GM23338 (cell line): ENCODE data around the gene PRKCQ. TPM values are rescaled to one million over a fixed set of nuclear protein-coding genes. Genes with fewer than 3 reads are reported as not detected.

Experiments
- ATAC-seq: fragments of 200-7000 bp; cut with Tn5 transposase; 3 replicates; pipeline ENCODE4 v1.9.1; 2020
- DNase-seq: peaks from one replicate; pipeline ENCODE4 v3.0.0-alpha.2; 2015; ENCODE audit warnings: low spot score
- H2AFZ ChIP-seq: fragments of 200-600 bp; sonication (generic); 2 replicates; pipeline ENCODE4 v1.8.0; 2016; ENCODE audit warnings: antibody characterized with exemption, mild to moderate bottlenecking, moderate library complexity
- H3F3A ChIP-seq: fragments of 200-600 bp; sonication (generic); replicated peaks from 2 replicates; pipeline ENCODE4 v1.8.0; 2017; ENCODE audit warnings: antibody characterized with exemption, mixed run types, low read depth
- H3K27ac ChIP-seq: fragments of 200-600 bp; sonication (generic); 2 replicates; pipeline ENCODE4 v1.6.1; 2016; ENCODE audit warnings: low read depth
- H3K27me3 ChIP-seq: fragments of 200-600 bp; sonication (generic); 2 replicates; pipeline ENCODE4 v1.8.0; 2016; ENCODE audit warnings: mild to moderate bottlenecking, mixed run types, moderate library complexity; ENCODE audit not compliant: insufficient read depth
- H3K36me3 ChIP-seq: fragments of 200-600 bp; sonication (generic); 2 replicates; pipeline ENCODE4 v1.8.0; 2016; ENCODE audit warnings: mild to moderate bottlenecking; ENCODE audit not compliant: insufficient read depth
- H3K4me1 ChIP-seq: fragments of 200-600 bp; sonication (generic); 2 replicates; pipeline ENCODE4 v1.8.0; 2016; ENCODE audit warnings: mild to moderate bottlenecking, moderate library complexity; ENCODE audit not compliant: insufficient read depth
- H3K4me2 ChIP-seq: fragments of 200-600 bp; sonication (generic); 2 replicates; pipeline ENCODE4 v1.7.1; 2017; ENCODE audit warnings: mixed run types
- H3K4me3 ChIP-seq: fragments of 200-600 bp; sonication (generic); 2 replicates; pipeline ENCODE4 v1.6.1; 2016; ENCODE audit warnings: mixed run types
- H3K79me2 ChIP-seq: fragments of 200-600 bp; sonication (generic); replicated peaks from 2 replicates; pipeline ENCODE4 v1.8.0; 2017; ENCODE audit warnings: mild to moderate bottlenecking; ENCODE audit not compliant: insufficient read depth
- H3K9me2 ChIP-seq: fragments of 200-600 bp; sonication (generic); 2 replicates; pipeline ENCODE4 v1.8.0; 2017; ENCODE audit not compliant: insufficient read depth
- H4K20me1 ChIP-seq: fragments of 200-600 bp; sonication (generic); replicated peaks from 2 replicates; pipeline ENCODE4 v1.8.0; 2017; ENCODE audit warnings: mild to moderate bottlenecking; ENCODE audit not compliant: insufficient read depth
- H3K27ac Mint-ChIP-seq: 2 replicates; pipeline ENCODE4 v1.8.0; 2020; ENCODE audit warnings: inconsistent platforms, mild to moderate bottlenecking, moderate library complexity, mixed read lengths
- H3K27me3 Mint-ChIP-seq: 3 replicates; pipeline ENCODE4 v1.8.0; 2022; ENCODE audit warnings: low read depth, mild to moderate bottlenecking, moderate library complexity, mixed read lengths, inconsistent platforms; ENCODE audit not compliant: insufficient read depth, poor library complexity
- H3K36me3 Mint-ChIP-seq: 3 replicates; pipeline ENCODE4 v1.8.0; 2021; ENCODE audit warnings: low read depth, mild to moderate bottlenecking, inconsistent platforms, moderate library complexity, mixed read lengths
- H3K4me1 Mint-ChIP-seq: 3 replicates; pipeline ENCODE4 v1.8.0; 2020; ENCODE audit warnings: mild to moderate bottlenecking, inconsistent platforms, mixed read lengths
- H3K4me3 Mint-ChIP-seq: 3 replicates; pipeline ENCODE4 v1.8.0; 2021; ENCODE audit warnings: moderate library complexity, mild to moderate bottlenecking, inconsistent platforms, mixed read lengths
- H3K9me3 Mint-ChIP-seq: 3 replicates; pipeline ENCODE4 v1.8.0; 2020; ENCODE audit warnings: moderate library complexity, mild to moderate bottlenecking, inconsistent platforms, mixed read lengths
- CREB1 ChIP-seq: fragments of 250-450 bp; sonication (Bioruptor Pico); IDR thresholded peaks from 2 replicates; pipeline ENCODE4 v1.5.0; 2020; ENCODE audit warnings: low read depth, mild to moderate bottlenecking, moderate library complexity
- EZH2 ChIP-seq: fragments of 200-600 bp; sonication (generic); IDR thresholded peaks from one replicate; pipeline ENCODE4 v1.8.0; 2017; ENCODE audit warnings: antibody characterized with exemption, mild to moderate bottlenecking, low read depth; ENCODE audit not compliant: unreplicated experiment
- EZH2phosphoT487 ChIP-seq: fragments of 200-600 bp; sonication (generic); IDR thresholded peaks from one replicate; pipeline ENCODE4 v1.8.1; 2018; ENCODE audit warnings: antibody characterized with exemption; ENCODE audit not compliant: unreplicated experiment
- JUNB ChIP-seq: IDR thresholded peaks from one replicate; pipeline ENCODE4 v1.6.1; 2016; ENCODE audit warnings: antibody characterized with exemption; ENCODE audit not compliant: unreplicated experiment
- NANOG ChIP-seq: IDR thresholded peaks from 2 replicates; pipeline ENCODE4 v1.6.1; 2016; ENCODE audit warnings: antibody characterized with exemption, borderline replicate concordance
- POLR2AphosphoS5 ChIP-seq: IDR thresholded peaks from 2 replicates; pipeline ENCODE4 v1.6.1; 2016; ENCODE audit warnings: antibody characterized with exemption, low read depth
- STAT1 ChIP-seq: IDR thresholded peaks from one replicate; pipeline ENCODE4 v1.6.1; 2016; ENCODE audit warnings: antibody characterized with exemption; ENCODE audit not compliant: unreplicated experiment
- ZNF114 ChIP-seq: fragments of 250-450 bp; sonication (Bioruptor Pico); IDR thresholded peaks from 2 replicates; pipeline ENCODE4 v1.5.0; 2020; ENCODE audit warnings: mild to moderate bottlenecking, moderate library complexity
- ZNF331 ChIP-seq: fragments of 250-450 bp; sonication (Bioruptor Pico); IDR thresholded peaks from 2 replicates; pipeline ENCODE4 v1.5.0; 2020; ENCODE audit warnings: low read depth, mild to moderate bottlenecking, moderate library complexity
- polyA plus RNA-seq: library from polyadenylated mRNA; unstranded; fragments of >200 nt; fragmentation: Nextera tagmentation; extraction: Ambion mirVana; gene quantifications from 2 replicates; pipeline ENCODE4 v1.2.1, GENCODE V29; 2016
- total RNA-seq: library from RNA; depleted of rRNA; stranded (reverse); fragments of >200 nt; shearing (Covaris generic); gene quantifications from 2 replicates; pipeline ENCODE4 v1.2.3, GENCODE V29; 2014
- TF ChIP-seq, protein P1 (sequence below): IDR thresholded peaks from one replicate; pipeline ENCODE4 v1.6.1; 2018; ENCODE audit warnings: antibody characterized with exemption; ENCODE audit not compliant: unreplicated experiment
- TF ChIP-seq, protein P2 (sequence below): fragments of 250-450 bp; sonication (Bioruptor Pico); IDR thresholded peaks from 2 replicates; pipeline ENCODE4 v1.5.0; 2020; ENCODE audit warnings: mild to moderate bottlenecking, moderate library complexity
- TF ChIP-seq, protein P3 (sequence below), 2 experiments: fragments of 200-600 bp in 1 of 2; sonication (generic) in 1 of 2; conservative IDR thresholded peaks; 2 replicates each; pipeline versions ENCODE4 v1.5.1 to v1.6.1; 2016 to 2017; ENCODE audit warnings: antibody characterized with exemption in 2 of 2, low read depth in 2 of 2, mild to moderate bottlenecking in 2 of 2, moderate library complexity in 1 of 2
- TF ChIP-seq, protein P4 (sequence below): IDR thresholded peaks from 2 replicates; pipeline ENCODE4 v1.6.1; 2016; ENCODE audit warnings: antibody characterized with exemption

The PRKCQ gene
- total and polyA plus RNA-seq, 2 experiments from 2014 or later = 12.6 to 28.5 TPM

DNA sequence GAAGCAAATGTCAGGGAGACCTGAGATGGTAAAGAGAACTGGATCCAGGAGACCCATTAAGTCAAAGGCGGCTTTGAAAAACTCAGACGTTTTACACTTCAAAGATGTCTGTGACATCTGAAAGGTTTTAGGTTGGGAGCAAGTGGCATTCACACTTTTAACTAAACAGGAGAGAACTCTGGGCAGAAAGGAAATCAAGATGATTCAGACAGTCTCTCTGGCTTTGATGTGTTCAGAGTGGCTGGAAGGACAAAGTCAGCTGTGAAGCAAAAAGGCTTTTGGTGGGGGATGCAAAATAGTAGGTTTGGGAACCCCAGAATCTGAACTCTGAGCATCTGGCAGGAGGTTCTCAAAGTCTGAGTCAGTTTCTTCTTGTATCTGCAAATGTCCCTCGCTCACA is 66.6 kb downstream of the PRKCQ start:
- no peak overlapping the region for H3K4me2 ChIP-seq
- Mint-ChIP-seq H3K36me3 (peaks cover 30% of the 10 kb centered on the region), H3K4me1 (peaks cover 12% of the 10 kb centered on the region), H3K27me3 (peaks cover 1% of the 10 kb centered on the region), H3K27ac (no peak overlapping the region), H3K9me3 (peaks cover 8% of the 10 kb centered on the region; the same call in 2 of the 3 replicates), H3K4me3 (no peak overlapping the region)
- 0 out of 2 replicates have a peak, but pooled peaks cover 4% of the 10 kb centered on the region for H4K20me1 ChIP-seq
- no peaks in the 10 kb centered on the region; the same call in 1 of the 2 replicates for H3K4me1 ChIP-seq
- H3K79me2 ChIP-seq = no peaks in the 10 kb centered on the region
- DNase-seq = no peak
- H3F3A ChIP-seq = no peaks in the 10 kb centered on the region
- no peak overlapping the region for H2AFZ ChIP-seq
- TF ChIP-seq, protein P1, sequence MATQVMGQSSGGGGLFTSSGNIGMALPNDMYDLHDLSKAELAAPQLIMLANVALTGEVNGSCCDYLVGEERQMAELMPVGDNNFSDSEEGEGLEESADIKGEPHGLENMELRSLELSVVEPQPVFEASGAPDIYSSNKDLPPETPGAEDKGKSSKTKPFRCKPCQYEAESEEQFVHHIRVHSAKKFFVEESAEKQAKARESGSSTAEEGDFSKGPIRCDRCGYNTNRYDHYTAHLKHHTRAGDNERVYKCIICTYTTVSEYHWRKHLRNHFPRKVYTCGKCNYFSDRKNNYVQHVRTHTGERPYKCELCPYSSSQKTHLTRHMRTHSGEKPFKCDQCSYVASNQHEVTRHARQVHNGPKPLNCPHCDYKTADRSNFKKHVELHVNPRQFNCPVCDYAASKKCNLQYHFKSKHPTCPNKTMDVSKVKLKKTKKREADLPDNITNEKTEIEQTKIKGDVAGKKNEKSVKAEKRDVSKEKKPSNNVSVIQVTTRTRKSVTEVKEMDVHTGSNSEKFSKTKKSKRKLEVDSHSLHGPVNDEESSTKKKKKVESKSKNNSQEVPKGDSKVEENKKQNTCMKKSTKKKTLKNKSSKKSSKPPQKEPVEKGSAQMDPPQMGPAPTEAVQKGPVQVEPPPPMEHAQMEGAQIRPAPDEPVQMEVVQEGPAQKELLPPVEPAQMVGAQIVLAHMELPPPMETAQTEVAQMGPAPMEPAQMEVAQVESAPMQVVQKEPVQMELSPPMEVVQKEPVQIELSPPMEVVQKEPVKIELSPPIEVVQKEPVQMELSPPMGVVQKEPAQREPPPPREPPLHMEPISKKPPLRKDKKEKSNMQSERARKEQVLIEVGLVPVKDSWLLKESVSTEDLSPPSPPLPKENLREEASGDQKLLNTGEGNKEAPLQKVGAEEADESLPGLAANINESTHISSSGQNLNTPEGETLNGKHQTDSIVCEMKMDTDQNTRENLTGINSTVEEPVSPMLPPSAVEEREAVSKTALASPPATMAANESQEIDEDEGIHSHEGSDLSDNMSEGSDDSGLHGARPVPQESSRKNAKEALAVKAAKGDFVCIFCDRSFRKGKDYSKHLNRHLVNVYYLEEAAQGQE = no peak
- TF ChIP-seq JUNB (no peak), ZNF114 (CRISPR knock-in tag) (no peak), STAT1 (no peak), EZH2phosphoT487 (no peak), NANOG (no peak), CREB1 (CRISPR knock-in tag) (no peak), ZNF331 (CRISPR knock-in tag) (no peak), POLR2AphosphoS5 (no peak), EZH2 (no peak)
- TF ChIP-seq, protein P2, sequence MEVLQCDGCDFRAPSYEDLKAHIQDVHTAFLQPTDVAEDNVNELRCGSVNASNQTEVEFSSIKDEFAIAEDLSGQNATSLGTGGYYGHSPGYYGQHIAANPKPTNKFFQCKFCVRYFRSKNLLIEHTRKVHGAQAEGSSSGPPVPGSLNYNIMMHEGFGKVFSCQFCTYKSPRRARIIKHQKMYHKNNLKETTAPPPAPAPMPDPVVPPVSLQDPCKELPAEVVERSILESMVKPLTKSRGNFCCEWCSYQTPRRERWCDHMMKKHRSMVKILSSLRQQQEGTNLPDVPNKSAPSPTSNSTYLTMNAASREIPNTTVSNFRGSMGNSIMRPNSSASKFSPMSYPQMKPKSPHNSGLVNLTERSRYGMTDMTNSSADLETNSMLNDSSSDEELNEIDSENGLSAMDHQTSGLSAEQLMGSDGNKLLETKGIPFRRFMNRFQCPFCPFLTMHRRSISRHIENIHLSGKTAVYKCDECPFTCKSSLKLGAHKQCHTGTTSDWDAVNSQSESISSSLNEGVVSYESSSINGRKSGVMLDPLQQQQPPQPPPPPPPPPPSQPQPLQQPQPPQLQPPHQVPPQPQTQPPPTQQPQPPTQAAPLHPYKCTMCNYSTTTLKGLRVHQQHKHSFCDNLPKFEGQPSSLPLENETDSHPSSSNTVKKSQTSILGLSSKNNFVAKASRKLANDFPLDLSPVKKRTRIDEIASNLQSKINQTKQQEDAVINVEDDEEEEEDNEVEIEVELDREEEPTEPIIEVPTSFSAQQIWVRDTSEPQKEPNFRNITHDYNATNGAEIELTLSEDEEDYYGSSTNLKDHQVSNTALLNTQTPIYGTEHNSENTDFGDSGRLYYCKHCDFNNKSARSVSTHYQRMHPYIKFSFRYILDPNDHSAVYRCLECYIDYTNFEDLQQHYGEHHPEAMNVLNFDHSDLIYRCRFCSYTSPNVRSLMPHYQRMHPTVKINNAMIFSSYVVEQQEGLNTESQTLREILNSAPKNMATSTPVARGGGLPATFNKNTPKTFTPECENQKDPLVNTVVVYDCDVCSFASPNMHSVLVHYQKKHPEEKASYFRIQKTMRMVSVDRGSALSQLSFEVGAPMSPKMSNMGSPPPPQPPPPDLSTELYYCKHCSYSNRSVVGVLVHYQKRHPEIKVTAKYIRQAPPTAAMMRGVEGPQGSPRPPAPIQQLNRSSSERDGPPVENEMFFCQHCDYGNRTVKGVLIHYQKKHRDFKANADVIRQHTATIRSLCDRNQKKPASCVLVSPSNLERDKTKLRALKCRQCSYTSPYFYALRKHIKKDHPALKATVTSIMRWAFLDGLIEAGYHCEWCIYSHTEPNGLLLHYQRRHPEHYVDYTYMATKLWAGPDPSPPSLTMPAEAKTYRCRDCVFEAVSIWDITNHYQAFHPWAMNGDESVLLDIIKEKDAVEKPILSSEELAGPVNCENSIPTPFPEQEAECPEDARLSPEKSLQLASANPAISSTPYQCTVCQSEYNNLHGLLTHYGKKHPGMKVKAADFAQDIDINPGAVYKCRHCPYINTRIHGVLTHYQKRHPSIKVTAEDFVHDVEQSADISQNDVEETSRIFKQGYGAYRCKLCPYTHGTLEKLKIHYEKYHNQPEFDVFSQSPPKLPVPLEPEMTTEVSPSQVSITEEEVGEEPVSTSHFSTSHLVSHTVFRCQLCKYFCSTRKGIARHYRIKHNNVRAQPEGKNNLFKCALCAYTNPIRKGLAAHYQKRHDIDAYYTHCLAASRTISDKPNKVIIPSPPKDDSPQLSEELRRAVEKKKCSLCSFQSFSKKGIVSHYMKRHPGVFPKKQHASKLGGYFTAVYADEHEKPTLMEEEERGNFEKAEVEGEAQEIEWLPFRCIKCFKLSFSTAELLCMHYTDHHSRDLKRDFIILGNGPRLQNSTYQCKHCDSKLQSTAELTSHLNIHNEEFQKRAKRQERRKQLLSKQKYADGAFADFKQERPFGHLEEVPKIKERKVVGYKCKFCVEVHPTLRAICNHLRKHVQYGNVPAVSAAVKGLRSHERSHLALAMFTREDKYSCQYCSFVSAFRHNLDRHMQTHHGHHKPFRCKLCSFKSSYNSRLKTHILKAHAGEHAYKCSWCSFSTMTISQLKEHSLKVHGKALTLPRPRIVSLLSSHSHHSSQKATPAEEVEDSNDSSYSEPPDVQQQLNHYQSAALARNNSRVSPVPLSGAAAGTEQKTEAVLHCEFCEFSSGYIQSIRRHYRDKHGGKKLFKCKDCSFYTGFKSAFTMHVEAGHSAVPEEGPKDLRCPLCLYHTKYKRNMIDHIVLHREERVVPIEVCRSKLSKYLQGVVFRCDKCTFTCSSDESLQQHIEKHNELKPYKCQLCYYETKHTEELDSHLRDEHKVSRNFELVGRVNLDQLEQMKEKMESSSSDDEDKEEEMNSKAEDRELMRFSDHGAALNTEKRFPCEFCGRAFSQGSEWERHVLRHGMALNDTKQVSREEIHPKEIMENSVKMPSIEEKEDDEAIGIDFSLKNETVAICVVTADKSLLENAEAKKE (CRISPR knock-in tag) = no peak
- TF ChIP-seq, protein P3, sequence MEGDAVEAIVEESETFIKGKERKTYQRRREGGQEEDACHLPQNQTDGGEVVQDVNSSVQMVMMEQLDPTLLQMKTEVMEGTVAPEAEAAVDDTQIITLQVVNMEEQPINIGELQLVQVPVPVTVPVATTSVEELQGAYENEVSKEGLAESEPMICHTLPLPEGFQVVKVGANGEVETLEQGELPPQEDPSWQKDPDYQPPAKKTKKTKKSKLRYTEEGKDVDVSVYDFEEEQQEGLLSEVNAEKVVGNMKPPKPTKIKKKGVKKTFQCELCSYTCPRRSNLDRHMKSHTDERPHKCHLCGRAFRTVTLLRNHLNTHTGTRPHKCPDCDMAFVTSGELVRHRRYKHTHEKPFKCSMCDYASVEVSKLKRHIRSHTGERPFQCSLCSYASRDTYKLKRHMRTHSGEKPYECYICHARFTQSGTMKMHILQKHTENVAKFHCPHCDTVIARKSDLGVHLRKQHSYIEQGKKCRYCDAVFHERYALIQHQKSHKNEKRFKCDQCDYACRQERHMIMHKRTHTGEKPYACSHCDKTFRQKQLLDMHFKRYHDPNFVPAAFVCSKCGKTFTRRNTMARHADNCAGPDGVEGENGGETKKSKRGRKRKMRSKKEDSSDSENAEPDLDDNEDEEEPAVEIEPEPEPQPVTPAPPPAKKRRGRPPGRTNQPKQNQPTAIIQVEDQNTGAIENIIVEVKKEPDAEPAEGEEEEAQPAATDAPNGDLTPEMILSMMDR (conservative IDR thresholded peaks at IDR 0.05; ENCODE audit: low read depth in 2 of 2) = no peak
- TF ChIP-seq, protein P4, sequence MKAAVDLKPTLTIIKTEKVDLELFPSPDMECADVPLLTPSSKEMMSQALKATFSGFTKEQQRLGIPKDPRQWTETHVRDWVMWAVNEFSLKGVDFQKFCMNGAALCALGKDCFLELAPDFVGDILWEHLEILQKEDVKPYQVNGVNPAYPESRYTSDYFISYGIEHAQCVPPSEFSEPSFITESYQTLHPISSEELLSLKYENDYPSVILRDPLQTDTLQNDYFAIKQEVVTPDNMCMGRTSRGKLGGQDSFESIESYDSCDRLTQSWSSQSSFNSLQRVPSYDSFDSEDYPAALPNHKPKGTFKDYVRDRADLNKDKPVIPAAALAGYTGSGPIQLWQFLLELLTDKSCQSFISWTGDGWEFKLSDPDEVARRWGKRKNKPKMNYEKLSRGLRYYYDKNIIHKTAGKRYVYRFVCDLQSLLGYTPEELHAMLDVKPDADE = no peak
- no peak overlapping the region for H3K4me3 ChIP-seq
- H3K36me3 ChIP-seq = peaks cover 17% of the 10 kb centered on the region; the same call in 1 of the 2 replicates
- H3K9me2 ChIP-seq = no peaks in the 10 kb centered on the region
- ATAC-seq = no peak
- no peaks in the 10 kb centered on the region for H3K27me3 ChIP-seq
- H3K27ac ChIP-seq = no peak overlapping the region
